Measurements from ENCODE around the gene SLC7A8.

The SLC7A8 gene

DNA sequence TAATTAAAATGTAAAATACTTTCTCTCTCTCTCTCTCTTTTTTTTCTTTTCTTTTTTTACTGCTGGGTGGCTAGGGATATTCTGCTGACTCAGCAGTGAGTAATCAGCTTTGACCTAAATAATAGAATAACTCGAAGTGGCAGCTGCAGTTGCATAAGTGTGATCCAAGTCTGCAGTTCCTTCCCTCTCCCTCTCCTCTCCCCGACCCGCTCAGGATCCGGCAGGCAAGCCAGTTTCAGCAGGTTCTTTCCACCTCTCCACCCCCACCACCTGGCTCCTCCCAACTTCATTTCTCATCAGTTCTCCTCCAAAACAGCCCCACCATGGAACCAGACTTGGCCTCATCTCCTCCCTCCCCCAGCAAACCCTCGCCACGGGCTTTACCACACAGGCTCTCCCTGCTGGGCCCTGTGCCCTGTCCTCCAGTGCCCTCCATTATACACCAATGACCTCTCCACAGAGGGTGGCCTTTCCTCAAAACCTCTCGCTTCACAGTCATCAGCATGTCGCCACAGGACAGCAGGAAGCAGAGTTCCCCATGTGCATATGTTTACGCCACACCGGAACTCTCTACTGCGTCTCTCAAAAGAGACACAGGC is 22.4 kb downstream of the SLC7A8 start:
- no peak overlapping the region for H3K4me3 ChIP-seq (replicated peaks; ENCODE audit: insufficient read depth, low read length)
- peak overlapping the region; percentile 91 for H3K27ac ChIP-seq (replicated peaks)
- peak; percentile 77 to 94 for DNase-seq (ENCODE audit: low read depth in 1 of 2, low spot score in 1 of 2)
- peak; percentile 43; the same call in 1 of the 2 replicates for TF ChIP-seq GABPA (IDR thresholded peaks at IDR 0.05; ENCODE audit: low read depth)
- TF ChIP-seq POLR2AphosphoS5 (IDR thresholded peaks at IDR 0.05; ENCODE audit: low read depth): 0 out of 2 replicates have a peak, but pooled peaks have one; percentile 22
- TF ChIP-seq CTCF (IDR thresholded peaks at IDR 0.05; ENCODE audit: insufficient read depth, low read length): no peak
- no peak for TF ChIP-seq SPI1 (IDR thresholded peaks at IDR 0.05; ENCODE audit: borderline replicate concordance, low read depth)
- H3K27me3 ChIP-seq (ENCODE audit: insufficient read depth, poor library complexity, severe bottlenecking): no peaks in the 10 kb centered on the region

DNA sequence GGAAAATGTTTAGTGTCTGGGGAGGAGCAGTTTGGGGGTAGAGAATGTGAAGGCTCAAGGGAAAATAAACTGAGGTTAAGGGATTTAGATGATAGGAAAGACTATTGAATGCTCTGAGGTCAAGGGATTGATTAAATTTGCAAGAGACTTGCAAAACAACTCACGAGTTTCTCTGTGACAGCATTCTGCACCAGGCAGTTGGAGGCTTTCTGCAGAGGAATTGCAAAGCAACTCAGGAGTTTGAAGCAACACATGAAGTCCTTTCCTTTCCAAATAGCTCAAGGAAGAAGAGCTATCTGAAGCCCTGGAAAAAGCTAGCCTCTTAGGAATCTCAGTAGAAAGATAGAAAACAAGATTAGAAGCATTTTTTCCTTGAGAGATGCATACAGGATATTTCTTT is 23.9 kb downstream of the SLC7A8 start:
- no peak overlapping the region for H3K4me3 ChIP-seq (replicated peaks; ENCODE audit: insufficient read depth, low read length)
- H3K27ac ChIP-seq (replicated peaks): peak overlapping the region; percentile 91
- peak in 1 of 2 experiments; percentile 60 for DNase-seq (ENCODE audit: low read depth in 1 of 2, low spot score in 1 of 2)
- TF ChIP-seq SPI1 (IDR thresholded peaks at IDR 0.05; ENCODE audit: borderline replicate concordance, low read depth) (no peak), GABPA (IDR thresholded peaks at IDR 0.05; ENCODE audit: low read depth) (no peak), CTCF (IDR thresholded peaks at IDR 0.05; ENCODE audit: insufficient read depth, low read length) (no peak), POLR2AphosphoS5 (IDR thresholded peaks at IDR 0.05; ENCODE audit: low read depth) (no peak)
- TF ChIP-seq, protein P1, sequence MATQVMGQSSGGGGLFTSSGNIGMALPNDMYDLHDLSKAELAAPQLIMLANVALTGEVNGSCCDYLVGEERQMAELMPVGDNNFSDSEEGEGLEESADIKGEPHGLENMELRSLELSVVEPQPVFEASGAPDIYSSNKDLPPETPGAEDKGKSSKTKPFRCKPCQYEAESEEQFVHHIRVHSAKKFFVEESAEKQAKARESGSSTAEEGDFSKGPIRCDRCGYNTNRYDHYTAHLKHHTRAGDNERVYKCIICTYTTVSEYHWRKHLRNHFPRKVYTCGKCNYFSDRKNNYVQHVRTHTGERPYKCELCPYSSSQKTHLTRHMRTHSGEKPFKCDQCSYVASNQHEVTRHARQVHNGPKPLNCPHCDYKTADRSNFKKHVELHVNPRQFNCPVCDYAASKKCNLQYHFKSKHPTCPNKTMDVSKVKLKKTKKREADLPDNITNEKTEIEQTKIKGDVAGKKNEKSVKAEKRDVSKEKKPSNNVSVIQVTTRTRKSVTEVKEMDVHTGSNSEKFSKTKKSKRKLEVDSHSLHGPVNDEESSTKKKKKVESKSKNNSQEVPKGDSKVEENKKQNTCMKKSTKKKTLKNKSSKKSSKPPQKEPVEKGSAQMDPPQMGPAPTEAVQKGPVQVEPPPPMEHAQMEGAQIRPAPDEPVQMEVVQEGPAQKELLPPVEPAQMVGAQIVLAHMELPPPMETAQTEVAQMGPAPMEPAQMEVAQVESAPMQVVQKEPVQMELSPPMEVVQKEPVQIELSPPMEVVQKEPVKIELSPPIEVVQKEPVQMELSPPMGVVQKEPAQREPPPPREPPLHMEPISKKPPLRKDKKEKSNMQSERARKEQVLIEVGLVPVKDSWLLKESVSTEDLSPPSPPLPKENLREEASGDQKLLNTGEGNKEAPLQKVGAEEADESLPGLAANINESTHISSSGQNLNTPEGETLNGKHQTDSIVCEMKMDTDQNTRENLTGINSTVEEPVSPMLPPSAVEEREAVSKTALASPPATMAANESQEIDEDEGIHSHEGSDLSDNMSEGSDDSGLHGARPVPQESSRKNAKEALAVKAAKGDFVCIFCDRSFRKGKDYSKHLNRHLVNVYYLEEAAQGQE (IDR thresholded peaks at IDR 0.05; ENCODE audit: insufficient replicate concordance, low read depth): no peak
- H3K27me3 ChIP-seq (ENCODE audit: insufficient read depth, poor library complexity, severe bottlenecking): no peaks in the 10 kb centered on the region

GRCh38 chr14:23158779-23159178 is 24.7 kb downstream of the SLC7A8 start:
- Histone ChIP-seq H3K27ac (replicated peaks) (no peak overlapping the region), H3K4me3 (replicated peaks; ENCODE audit: insufficient read depth, low read length) (no peak overlapping the region), H3K27me3 (ENCODE audit: insufficient read depth, poor library complexity, severe bottlenecking) (no peaks in the 10 kb centered on the region)
- no peak for DNase-seq (ENCODE audit: low read depth in 1 of 2, low spot score in 1 of 2)
- TF ChIP-seq POLR2AphosphoS5 (IDR thresholded peaks at IDR 0.05; ENCODE audit: low read depth): no peak
- TF ChIP-seq, protein P1 (IDR thresholded peaks at IDR 0.05; ENCODE audit: insufficient replicate concordance, low read depth): no peak
- TF ChIP-seq GABPA (IDR thresholded peaks at IDR 0.05; ENCODE audit: low read depth): no peak
- TF ChIP-seq SPI1 (IDR thresholded peaks at IDR 0.05; ENCODE audit: borderline replicate concordance, low read depth): no peak
- no peak for TF ChIP-seq CTCF (IDR thresholded peaks at IDR 0.05; ENCODE audit: insufficient read depth, low read length)
